Activated gamma-delta T cell (primary cell): Measurements from ENCODE around the gene ZNF185.
"Not testable (repeated sequence)": the region's sequence is repeated elsewhere in the genome, so short reads cannot be mapped to it uniquely, and the experiment has no call there.

Experiments used
- DNase-seq: peaks from one replicate; lab custom pipeline; 2025; lab: John Stamatoyannopoulos, UW

ZNF185 gene

GRCh38 chrX:152895724-152896420 is 2.0 kb upstream of the ZNF185 start:
- DNase-seq = no peak

- DNase-seq = no peak
These were observed 1.4 kb upstream of the ZNF185 start for GRCh38 chrX:152896450-152896849.

GRCh38 chrX:152898442-152898841 is 575 bp downstream of the ZNF185 start:
- no peak for DNase-seq

- no peak for DNase-seq
These were observed 1.4 kb downstream of the ZNF185 start for GRCh38 chrX:152899111-152899873.

- no peak for DNase-seq
These were observed 2.2 kb downstream of the ZNF185 start for GRCh38 chrX:152899874-152900719.

GRCh38 chrX:152900937-152901445 is 3.1 kb downstream of the ZNF185 start:
- DNase-seq = no peak

GRCh38 chrX:152901816-152902501 is 4.1 kb downstream of the ZNF185 start:
- DNase-seq = no peak

- no peak for DNase-seq
These were observed 4.6 kb downstream of the ZNF185 start for GRCh38 chrX:152902502-152902820.

- no peak for DNase-seq
These were observed 5.7 kb downstream of the ZNF185 start for GRCh38 chrX:152903589-152903988.

- DNase-seq = no peak
These were observed 6.5 kb downstream of the ZNF185 start for GRCh38 chrX:152904151-152905080.

- no peak for DNase-seq
These were observed 7.2 kb downstream of the ZNF185 start for GRCh38 chrX:152905081-152905420.

- DNase-seq = no peak
These were observed 9.3 kb downstream of the ZNF185 start for GRCh38 chrX:152907084-152907651.

GRCh38 chrX:152908486-152908885 is 10.6 kb downstream of the ZNF185 start:
- DNase-seq = no peak

- DNase-seq = not testable (repeated sequence)
These were observed 12.2 kb downstream of the ZNF185 start for GRCh38 chrX:152910018-152910417.

- no peak for DNase-seq
These were observed 14.2 kb downstream of the ZNF185 start for GRCh38 chrX:152912106-152912505.

- no peak for DNase-seq
These were observed 14.8 kb downstream of the ZNF185 start for GRCh38 chrX:152912641-152913040.

GRCh38 chrX:152913346-152913745 is 15.5 kb downstream of the ZNF185 start:
- no peak for DNase-seq

- DNase-seq = no peak
These were observed 16.0 kb downstream of the ZNF185 start for GRCh38 chrX:152913910-152914309.

- no peak for DNase-seq
These were observed 17.8 kb downstream of the ZNF185 start for GRCh38 chrX:152915541-152916241.
